ENCODE results near the gene SARNP. TPM values are rescaled to one million over a fixed set of nuclear protein-coding genes. Genes with fewer than 3 reads are reported as not detected.

SARNP gene
- total RNA-seq, 2 donors from 2014 or later = 39.1 to 49.2 TPM

DNA sequence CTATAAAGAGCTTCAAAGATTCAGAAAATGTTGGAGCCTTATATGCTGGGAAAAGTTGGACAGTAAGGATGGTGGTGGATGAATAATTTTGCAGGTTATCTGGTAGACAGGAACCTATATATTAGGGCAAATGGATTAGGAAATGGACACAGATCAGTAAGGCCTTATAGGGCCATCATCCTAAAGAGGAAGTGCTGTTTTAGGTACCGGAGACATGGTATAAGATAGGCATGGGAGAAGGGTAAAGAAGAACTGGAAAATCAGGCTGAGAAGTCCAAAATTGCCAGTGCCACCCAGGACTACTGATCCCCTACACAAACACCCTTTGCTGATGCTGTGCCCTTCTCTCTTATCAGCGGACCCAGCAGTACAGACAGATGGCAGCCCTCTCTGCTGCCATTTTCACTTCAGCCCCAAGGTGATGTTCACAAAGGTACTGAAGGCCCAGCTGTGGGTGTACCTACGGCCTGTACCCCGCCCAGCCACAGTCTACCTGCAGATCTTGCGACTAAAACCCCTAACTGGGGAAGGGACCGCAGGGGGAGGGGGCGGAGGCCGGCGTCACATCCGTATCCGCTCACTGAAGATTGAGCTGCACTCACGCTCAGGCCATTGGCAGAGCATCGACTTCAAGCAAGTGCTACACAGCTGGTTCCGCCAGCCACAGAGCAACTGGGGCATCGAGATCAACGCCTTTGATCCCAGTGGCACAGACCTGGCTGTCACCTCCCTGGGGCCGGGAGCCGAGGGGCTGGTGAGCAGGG, 69.1 kb downstream of the SARNP start:
- Histone ChIP-seq H3K36me3 (peaks cover 27% of the 10 kb centered on the region), H3K4me1 (ENCODE audit: control insufficient read depth in 1 of 2, low read depth in 2 of 2) (peaks cover 16 to 26% of the 10 kb centered on the region in 2 donors), H3K27ac (no peak overlapping the region), H3K9me3 (no peaks in the 10 kb centered on the region), H3K4me3 (no peak overlapping the region), H3K27me3 (replicated peaks; ENCODE audit: insufficient read depth) (no peaks in the 10 kb centered on the region)
- TF ChIP-seq, protein P1, sequence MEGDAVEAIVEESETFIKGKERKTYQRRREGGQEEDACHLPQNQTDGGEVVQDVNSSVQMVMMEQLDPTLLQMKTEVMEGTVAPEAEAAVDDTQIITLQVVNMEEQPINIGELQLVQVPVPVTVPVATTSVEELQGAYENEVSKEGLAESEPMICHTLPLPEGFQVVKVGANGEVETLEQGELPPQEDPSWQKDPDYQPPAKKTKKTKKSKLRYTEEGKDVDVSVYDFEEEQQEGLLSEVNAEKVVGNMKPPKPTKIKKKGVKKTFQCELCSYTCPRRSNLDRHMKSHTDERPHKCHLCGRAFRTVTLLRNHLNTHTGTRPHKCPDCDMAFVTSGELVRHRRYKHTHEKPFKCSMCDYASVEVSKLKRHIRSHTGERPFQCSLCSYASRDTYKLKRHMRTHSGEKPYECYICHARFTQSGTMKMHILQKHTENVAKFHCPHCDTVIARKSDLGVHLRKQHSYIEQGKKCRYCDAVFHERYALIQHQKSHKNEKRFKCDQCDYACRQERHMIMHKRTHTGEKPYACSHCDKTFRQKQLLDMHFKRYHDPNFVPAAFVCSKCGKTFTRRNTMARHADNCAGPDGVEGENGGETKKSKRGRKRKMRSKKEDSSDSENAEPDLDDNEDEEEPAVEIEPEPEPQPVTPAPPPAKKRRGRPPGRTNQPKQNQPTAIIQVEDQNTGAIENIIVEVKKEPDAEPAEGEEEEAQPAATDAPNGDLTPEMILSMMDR (IDR thresholded peaks at IDR 0.05) = no peak
- ATAC-seq (ENCODE audit: insufficient number of reproducible peaks, low FRiP score, low read depth) (no peak), DNase-seq (ENCODE audit: low spot score) (no peak)

DNA sequence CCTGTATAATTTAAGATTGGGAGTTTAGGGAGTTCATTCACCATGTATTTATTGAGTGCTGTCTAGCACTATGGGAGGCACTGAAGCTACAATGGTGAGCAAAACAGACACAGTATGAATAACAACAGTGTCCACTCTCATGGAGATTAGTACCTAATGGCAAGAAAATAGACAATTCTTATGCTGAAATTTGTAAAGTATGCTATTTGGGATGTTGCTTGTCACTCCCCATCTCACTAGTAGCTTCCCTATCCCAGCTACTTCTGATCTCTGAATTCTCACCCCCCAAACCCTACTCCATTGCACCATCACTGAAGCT, 70.7 kb downstream of the SARNP start:
- peaks cover 11% of the 10 kb centered on the region for H3K36me3 ChIP-seq
- H3K27ac ChIP-seq = no peak overlapping the region
- H3K4me1 ChIP-seq (ENCODE audit: control insufficient read depth in 1 of 2, low read depth in 2 of 2) = peaks cover 16 to 29% of the 10 kb centered on the region in 2 donors
- no peaks in the 10 kb centered on the region for H3K27me3 ChIP-seq (replicated peaks; ENCODE audit: insufficient read depth)
- TF ChIP-seq, protein P1 (IDR thresholded peaks at IDR 0.05) = no peak
- ATAC-seq (ENCODE audit: insufficient number of reproducible peaks, low FRiP score, low read depth) (no peak), DNase-seq (ENCODE audit: low spot score) (no peak)
- H3K4me3 ChIP-seq = no peak overlapping the region
- no peaks in the 10 kb centered on the region for H3K9me3 ChIP-seq

DNA sequence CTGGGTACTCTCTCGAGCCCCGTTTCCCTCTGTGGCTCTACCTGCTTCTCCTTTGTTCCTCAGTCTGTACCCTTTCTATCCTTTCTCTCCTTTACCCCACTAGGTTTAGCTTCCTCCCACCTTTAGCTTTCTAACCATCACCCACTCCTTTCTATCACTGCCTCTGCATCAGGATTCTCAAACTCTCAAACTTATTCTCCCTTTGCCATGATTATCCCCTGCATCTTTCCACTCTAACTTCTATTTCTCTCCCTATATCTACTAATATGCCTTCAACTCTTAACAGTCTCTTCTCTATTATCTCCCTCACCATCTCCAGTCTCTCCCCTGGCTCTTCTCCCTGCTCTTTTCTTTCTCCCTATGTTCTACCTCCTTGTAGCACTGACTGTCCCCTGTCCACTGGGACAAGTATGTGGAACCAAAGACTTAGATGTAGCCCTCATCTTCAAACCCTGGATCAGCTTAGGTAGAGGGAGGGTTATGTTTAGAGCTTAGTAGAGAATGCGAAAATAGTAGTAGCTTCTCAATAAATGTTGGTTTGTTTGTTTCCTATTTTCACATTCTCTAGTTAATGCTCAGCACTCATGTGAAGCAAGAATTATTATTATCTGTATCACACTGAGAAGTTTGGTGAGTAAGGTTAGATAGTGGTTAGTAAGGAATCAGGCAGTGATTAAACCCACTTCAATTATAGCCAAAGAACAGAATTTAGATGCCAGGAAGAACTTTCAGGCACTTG, 71.2 kb downstream of the SARNP start:
- Histone ChIP-seq H3K9me3 (no peaks in the 10 kb centered on the region), H3K4me1 (ENCODE audit: control insufficient read depth in 1 of 2, low read depth in 2 of 2) (peaks cover 16 to 29% of the 10 kb centered on the region in 2 donors), H3K27ac (peak overlapping the region in 1 of 2 donors; percentile 23), H3K27me3 (replicated peaks; ENCODE audit: insufficient read depth) (no peaks in the 10 kb centered on the region), H3K4me3 (no peak overlapping the region), H3K36me3 (peaks cover 6% of the 10 kb centered on the region)
- no peak for DNase-seq (ENCODE audit: low spot score)
- no peak for ATAC-seq (ENCODE audit: insufficient number of reproducible peaks, low FRiP score, low read depth)
- TF ChIP-seq, protein P1 (IDR thresholded peaks at IDR 0.05) = no peak

DNA sequence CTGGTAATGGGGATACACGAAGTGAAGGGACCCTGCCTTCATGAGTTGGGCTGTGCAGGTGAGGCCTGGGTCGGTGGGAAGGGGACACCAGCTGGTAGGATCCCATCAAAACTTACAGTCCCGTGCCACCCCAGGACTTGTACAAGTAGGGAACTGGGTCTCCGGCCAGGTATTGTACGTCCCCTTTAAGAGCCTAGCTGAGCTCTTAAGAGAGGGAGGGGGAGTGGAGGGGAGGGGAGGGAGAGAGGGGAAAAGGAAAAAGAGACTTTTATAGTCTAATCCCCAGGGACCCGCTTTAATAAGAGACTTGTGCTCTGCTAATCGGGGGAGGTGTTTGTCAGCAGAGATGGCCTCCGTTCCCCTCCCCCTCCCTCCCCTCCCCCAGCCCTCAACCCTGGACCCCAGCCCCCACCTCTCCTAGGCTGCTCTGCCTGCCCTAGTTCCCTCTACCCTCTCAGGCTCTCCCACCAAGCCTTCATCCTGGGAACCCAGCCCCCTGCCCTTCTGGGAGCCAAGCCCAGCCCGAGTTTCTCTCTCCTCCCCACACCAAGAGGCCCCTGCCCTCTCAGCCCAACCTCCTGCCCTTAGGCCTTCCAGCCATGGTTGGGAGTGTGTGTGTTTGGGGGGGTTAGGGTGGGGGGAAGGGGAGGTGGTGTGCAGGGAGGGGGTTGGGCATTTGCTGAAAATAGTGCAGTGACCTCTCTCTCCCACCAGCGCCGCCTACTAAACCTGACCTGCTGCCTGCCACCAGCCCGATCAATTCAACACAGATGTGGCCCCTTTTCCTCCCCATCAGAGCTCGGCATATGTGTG, 72.0 kb downstream of the SARNP start:
- ATAC-seq (ENCODE audit: insufficient number of reproducible peaks, low FRiP score, low read depth) (no peak), DNase-seq (ENCODE audit: low spot score) (no peak)
- no peaks in the 10 kb centered on the region for H3K27me3 ChIP-seq (replicated peaks; ENCODE audit: insufficient read depth)
- H3K27ac ChIP-seq = peak overlapping the region in 1 of 2 donors; percentile 38
- H3K36me3 ChIP-seq = no peaks in the 10 kb centered on the region
- H3K4me3 ChIP-seq = peak overlapping the region; percentile 50
- TF ChIP-seq, protein P1 (IDR thresholded peaks at IDR 0.05) = no peak
- H3K9me3 ChIP-seq = no peaks in the 10 kb centered on the region
- peaks cover 16 to 29% of the 10 kb centered on the region in 2 donors for H3K4me1 ChIP-seq (ENCODE audit: control insufficient read depth in 1 of 2, low read depth in 2 of 2)
